ENCODE measurements around the gene PLOD1. TPM values are rescaled to one million over a fixed set of nuclear protein-coding genes. Genes with fewer than 3 reads are reported as not detected.

The PLOD1 gene
- total and polyA plus RNA-seq, 4 donors = 33.5 to 112 (median 79.1) TPM

DNA sequence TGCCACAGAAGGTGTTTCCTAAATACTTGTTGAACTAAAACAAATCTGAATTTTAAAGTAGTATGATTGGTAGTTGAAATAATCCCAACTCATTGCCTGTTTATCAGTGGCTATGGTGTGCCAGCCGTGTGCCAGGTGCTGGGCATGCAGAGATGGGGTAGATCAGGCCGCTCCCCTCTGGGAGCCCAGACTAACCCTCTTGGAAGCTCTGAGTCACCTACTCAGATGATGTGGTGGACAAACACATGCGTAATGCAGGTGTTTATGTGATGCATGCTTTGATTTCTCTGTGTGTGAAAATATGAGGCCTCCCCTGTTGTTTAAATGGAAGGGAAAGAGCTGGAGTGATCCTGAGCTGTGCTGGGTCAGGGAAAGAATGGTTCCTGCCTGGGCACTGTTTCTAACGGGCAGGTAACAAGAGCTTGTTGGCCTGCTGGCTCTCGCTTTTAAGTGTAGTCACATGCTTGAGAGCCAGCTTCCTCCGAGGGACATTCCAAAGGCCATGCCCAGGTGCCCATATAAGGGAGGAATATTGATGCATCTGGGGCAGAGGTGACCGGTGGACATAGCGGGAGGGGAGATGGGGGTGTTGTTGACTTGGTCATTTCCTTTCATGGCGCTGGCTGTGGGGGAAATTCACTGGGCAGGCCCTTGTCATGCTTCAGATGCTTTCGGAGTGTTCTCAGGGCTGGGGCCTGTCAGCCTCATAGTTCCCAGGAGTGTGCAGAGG, 56.0 kb downstream of the PLOD1 start:
- no peak for DNase-seq
- H3K27ac ChIP-seq (ENCODE audit: low read depth in 1 of 2, low read length in 1 of 2) = peak overlapping the region; percentile 86 to 95

DNA sequence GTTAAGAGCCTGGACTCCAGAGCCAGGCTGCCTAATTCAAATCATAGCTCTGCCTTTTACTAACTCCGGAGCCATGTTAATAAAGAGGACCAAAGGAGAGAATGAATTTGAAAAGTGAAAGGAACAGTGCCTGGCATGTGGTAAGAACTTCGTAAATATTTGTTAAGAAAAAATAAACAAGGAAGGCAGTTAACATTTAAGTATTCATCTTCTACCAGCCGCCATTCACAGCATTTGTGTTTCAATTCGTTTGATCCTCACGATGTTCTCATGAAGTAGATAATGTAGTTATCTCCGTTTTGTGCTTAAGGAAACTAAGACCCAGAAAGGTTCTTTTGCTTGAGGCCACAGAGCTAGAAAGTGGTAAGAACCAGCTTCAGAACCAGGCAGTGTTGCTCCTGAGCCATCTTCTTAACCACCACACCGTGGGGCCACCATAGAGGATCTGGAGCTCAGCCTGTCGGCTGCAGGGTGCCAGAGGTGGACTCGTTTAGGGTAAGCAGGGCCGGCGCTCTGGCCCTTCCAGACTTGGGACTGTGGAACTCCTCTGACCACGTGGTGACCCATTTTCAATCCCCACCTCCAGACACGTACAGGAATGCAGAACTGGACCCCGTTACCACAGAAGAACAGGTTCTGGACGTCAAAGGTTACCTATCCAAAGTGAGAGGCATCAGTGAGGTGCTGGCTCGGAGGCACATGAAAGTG, 57.6 kb downstream of the PLOD1 start:
- DNase-seq = no peak
- no peak for ATAC-seq (ENCODE audit: insufficient read depth, low FRiP score)
- Histone ChIP-seq H3K36me3 (ENCODE audit: control insufficient read depth in 4 of 4, insufficient read depth in 4 of 4, low read length in 4 of 4) (peaks cover 16 to 47% (median 38%) of the 10 kb centered on the region in 4 donors), H3K27me3 (ENCODE audit: control insufficient read depth in 3 of 3, insufficient read depth in 3 of 3, low read length in 2 of 3) (no peaks in the 10 kb centered on the region), H3K9ac (ENCODE audit: insufficient read depth in 1 of 2, low read length in 2 of 2) (no peak overlapping the region), H3K9me3 (ENCODE audit: control insufficient read depth in 4 of 4, insufficient read depth in 3 of 4, low read length in 3 of 4) (no peaks in the 10 kb centered on the region), H3K4me1 (ENCODE audit: control insufficient read depth in 5 of 5, insufficient read depth in 5 of 5, low read length in 5 of 5) (peaks cover 0 to 8% (median 0%) of the 10 kb centered on the region in 5 donors), H3K27ac (ENCODE audit: low read depth in 1 of 2, low read length in 1 of 2) (peak overlapping the region; percentile 15 to 38), H3K4me3 (no peak overlapping the region)
- WGBS, 2 donors = 77 to 88% methylated on average over 16 of the region's 16 CpGs
- TF ChIP-seq, protein P1, sequence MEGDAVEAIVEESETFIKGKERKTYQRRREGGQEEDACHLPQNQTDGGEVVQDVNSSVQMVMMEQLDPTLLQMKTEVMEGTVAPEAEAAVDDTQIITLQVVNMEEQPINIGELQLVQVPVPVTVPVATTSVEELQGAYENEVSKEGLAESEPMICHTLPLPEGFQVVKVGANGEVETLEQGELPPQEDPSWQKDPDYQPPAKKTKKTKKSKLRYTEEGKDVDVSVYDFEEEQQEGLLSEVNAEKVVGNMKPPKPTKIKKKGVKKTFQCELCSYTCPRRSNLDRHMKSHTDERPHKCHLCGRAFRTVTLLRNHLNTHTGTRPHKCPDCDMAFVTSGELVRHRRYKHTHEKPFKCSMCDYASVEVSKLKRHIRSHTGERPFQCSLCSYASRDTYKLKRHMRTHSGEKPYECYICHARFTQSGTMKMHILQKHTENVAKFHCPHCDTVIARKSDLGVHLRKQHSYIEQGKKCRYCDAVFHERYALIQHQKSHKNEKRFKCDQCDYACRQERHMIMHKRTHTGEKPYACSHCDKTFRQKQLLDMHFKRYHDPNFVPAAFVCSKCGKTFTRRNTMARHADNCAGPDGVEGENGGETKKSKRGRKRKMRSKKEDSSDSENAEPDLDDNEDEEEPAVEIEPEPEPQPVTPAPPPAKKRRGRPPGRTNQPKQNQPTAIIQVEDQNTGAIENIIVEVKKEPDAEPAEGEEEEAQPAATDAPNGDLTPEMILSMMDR (IDR thresholded peaks at IDR 0.05; ENCODE audit: control extremely low read depth, extremely low read depth) = no peak

More for the DNA sequence above, 56.0 kb downstream of the PLOD1 start:
- Histone ChIP-seq H3K27me3 (ENCODE audit: control insufficient read depth in 3 of 3, insufficient read depth in 3 of 3, low read length in 2 of 3) (no peaks in the 10 kb centered on the region), H3K9me3 (ENCODE audit: control insufficient read depth in 4 of 4, insufficient read depth in 3 of 4, low read length in 3 of 4) (no peaks in the 10 kb centered on the region), H3K9ac (ENCODE audit: insufficient read depth in 1 of 2, low read length in 2 of 2) (no peak overlapping the region), H3K4me3 (no peak overlapping the region), H3K36me3 (ENCODE audit: control insufficient read depth in 4 of 4, insufficient read depth in 4 of 4, low read length in 4 of 4) (peaks cover 9 to 39% (median 33%) of the 10 kb centered on the region in 4 donors), H3K4me1 (ENCODE audit: control insufficient read depth in 5 of 5, insufficient read depth in 5 of 5, low read length in 5 of 5) (peaks cover 0 to 8% (median 0%) of the 10 kb centered on the region in 5 donors)
- peak; percentile 70 for ATAC-seq (ENCODE audit: insufficient read depth, low FRiP score)
- TF ChIP-seq, protein P1 (IDR thresholded peaks at IDR 0.05; ENCODE audit: control extremely low read depth, extremely low read depth) = no peak
- 63 to 83% methylated on average over 10 of the region's 10 CpGs for WGBS, 2 donors

DNA sequence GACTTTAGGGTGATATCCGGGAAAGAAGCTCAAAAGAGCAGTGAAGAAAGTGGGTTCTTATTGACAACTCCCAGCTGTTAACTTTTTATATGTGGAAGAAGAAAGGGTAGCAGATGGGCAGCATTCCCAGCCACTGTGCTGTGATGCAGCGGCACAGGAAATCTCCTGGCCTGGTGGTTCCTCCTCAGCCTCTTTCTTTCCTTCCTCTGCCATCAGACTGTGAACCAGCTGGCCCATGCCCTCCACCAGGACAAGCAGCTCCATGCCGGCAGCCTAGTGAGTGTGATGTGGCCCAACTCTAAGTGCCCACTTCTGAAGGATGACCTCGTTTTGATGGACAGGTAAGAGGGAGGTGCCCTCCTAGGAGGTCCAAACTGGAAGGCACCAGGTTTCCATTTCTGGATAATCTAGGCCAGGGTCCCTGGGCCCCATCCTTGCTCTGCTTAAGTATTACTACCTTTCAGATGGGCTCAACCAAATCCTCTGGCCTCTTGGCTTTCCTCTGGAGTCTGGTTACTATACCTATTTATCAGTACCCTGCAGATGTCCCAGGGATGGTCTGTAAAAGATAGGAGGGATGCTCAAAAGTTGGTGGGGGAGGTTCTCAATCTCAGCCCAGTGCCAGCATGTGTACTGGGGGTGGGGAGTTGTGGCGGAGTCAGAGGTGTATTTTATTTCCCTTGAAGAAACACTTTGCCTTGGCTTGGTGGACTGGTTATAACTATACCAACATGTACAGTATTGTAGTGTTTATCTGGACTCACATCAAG, 62.7 kb downstream of the PLOD1 start:
- DNase-seq = no peak
- TF ChIP-seq, protein P1 (IDR thresholded peaks at IDR 0.05; ENCODE audit: control extremely low read depth, extremely low read depth) = no peak

More for the DNA sequence above, 62.7 kb downstream of the PLOD1 start:
- WGBS, 2 donors = 85 to 86% methylated on average over 5 of the region's 5 CpGs
- Histone ChIP-seq H3K9ac (ENCODE audit: insufficient read depth in 1 of 2, low read length in 2 of 2) (no peak overlapping the region), H3K4me1 (ENCODE audit: control insufficient read depth in 5 of 5, insufficient read depth in 5 of 5, low read length in 5 of 5) (no peaks in the 10 kb centered on the region), H3K27me3 (ENCODE audit: control insufficient read depth in 3 of 3, insufficient read depth in 3 of 3, low read length in 2 of 3) (no peaks in the 10 kb centered on the region), H3K27ac (ENCODE audit: low read depth in 1 of 2, low read length in 1 of 2) (no peak overlapping the region), H3K36me3 (ENCODE audit: control insufficient read depth in 4 of 4, insufficient read depth in 4 of 4, low read length in 4 of 4) (peaks cover 37 to 59% (median 41%) of the 10 kb centered on the region in 4 donors), H3K9me3 (ENCODE audit: control insufficient read depth in 4 of 4, insufficient read depth in 3 of 4, low read length in 3 of 4) (peaks cover 0 to 1% (median 0%) of the 10 kb centered on the region in 4 donors), H3K4me3 (no peak overlapping the region)
- ATAC-seq (ENCODE audit: insufficient read depth, low FRiP score) = no peak

All from lung (tissue), 12 donors.